MM.1S (cell line): ENCODE data around the gene ETV5.

Source experiments
- DNase-seq: peaks from one replicate; pipeline ENCODE4 v3.0.0-alpha.2; 2015
- H2AFZ ChIP-seq: fragments of 300-600 bp; sonication (generic); 2 replicates; pipeline ENCODE4 v1.6.0; 2016; ENCODE audit warnings: antibody characterized with exemption, low read length
- H3F3A ChIP-seq: fragments of 300-600 bp; sonication (generic); 2 replicates; pipeline ENCODE4 v1.6.1; 2016; ENCODE audit warnings: mild to moderate bottlenecking, antibody characterized with exemption, low read length, moderate library complexity, mixed read lengths; ENCODE audit not compliant: insufficient read depth
- H3K27ac ChIP-seq: fragments of 300-600 bp; sonication (generic); 2 replicates; pipeline ENCODE4 v1.5.1; 2016; ENCODE audit warnings: mild to moderate bottlenecking, low read length
- H3K27me3 ChIP-seq: fragments of 300-600 bp; sonication (generic); replicated peaks from 2 replicates; pipeline ENCODE4 v1.6.0; 2016; ENCODE audit warnings: low read length; ENCODE audit not compliant: insufficient read depth
- H3K36me3 ChIP-seq: fragments of 300-600 bp; sonication (generic); replicated peaks from 2 replicates; pipeline ENCODE4 v1.6.1; 2016; ENCODE audit warnings: mild to moderate bottlenecking, low read length, mixed read lengths; ENCODE audit not compliant: insufficient read depth
- H3K4me1 ChIP-seq: fragments of 300-600 bp; sonication (generic); 2 replicates; pipeline ENCODE4 v1.6.1; 2016; ENCODE audit warnings: low read length, mixed read lengths
- H3K4me2 ChIP-seq: fragments of 300-600 bp; sonication (generic); 2 replicates; pipeline ENCODE4 v1.6.0; 2016; ENCODE audit warnings: low read depth, low read length
- H3K4me3 ChIP-seq: fragments of 300-600 bp; sonication (generic); 2 replicates; pipeline ENCODE4 v1.5.1; 2016; ENCODE audit warnings: low read length, mixed read lengths
- H3K79me2 ChIP-seq: fragments of 300-600 bp; sonication (generic); 2 replicates; pipeline ENCODE4 v1.6.1; 2016; ENCODE audit warnings: mixed run types, low read length, mixed read lengths
- H3K9ac ChIP-seq: fragments of 300-600 bp; sonication (generic); 2 replicates; pipeline ENCODE4 v1.6.1; 2016; ENCODE audit warnings: low read length, mixed read lengths
- H3K9me2 ChIP-seq: fragments of 300-600 bp; sonication (generic); replicated peaks from 2 replicates; pipeline ENCODE4 v1.6.1; 2016; ENCODE audit warnings: mild to moderate bottlenecking, low read length, mixed read lengths; ENCODE audit not compliant: insufficient read depth
- H3K9me3 ChIP-seq: fragments of 300-600 bp; sonication (generic); replicated peaks from 2 replicates; pipeline ENCODE4 v1.6.1; 2016; ENCODE audit warnings: mild to moderate bottlenecking, low read length, mixed read lengths; ENCODE audit not compliant: insufficient read depth
- H4K20me1 ChIP-seq: fragments of 300-600 bp; sonication (generic); 2 replicates; pipeline ENCODE4 v1.6.1; 2016; ENCODE audit warnings: mild to moderate bottlenecking, low read length, moderate library complexity, mixed read lengths; ENCODE audit not compliant: insufficient read depth
- CTCF ChIP-seq: fragments of 300-600 bp; sonication (generic); IDR thresholded peaks from 2 replicates; pipeline ENCODE4 v1.5.1; 2016; ENCODE audit warnings: antibody characterized with exemption, low read length, mixed read lengths
- EZH2 ChIP-seq: fragments of 300-600 bp; sonication (generic); optimal IDR thresholded peaks from 2 replicates; pipeline ENCODE3; 2017; ENCODE audit warnings: low read depth, mild to moderate bottlenecking, antibody characterized with exemption, low read length, mixed read lengths
- EZH2phosphoT487 ChIP-seq: fragments of 300-600 bp; sonication (generic); IDR thresholded peaks from 2 replicates; pipeline ENCODE4 v1.6.1; 2018; ENCODE audit warnings: antibody characterized with exemption, low read length

ETV5 gene

GRCh38 chr3:186044427-186044826 lies 64.5 kb downstream of the ETV5 start:
- H3K4me1 ChIP-seq = no peaks in the 10 kb centered on the region
- H3K9me2 ChIP-seq = no peaks in the 10 kb centered on the region
- H3K9me3 ChIP-seq = no peaks in the 10 kb centered on the region
- H3K27me3 ChIP-seq = no peaks in the 10 kb centered on the region
- no peak overlapping the region for H3K4me3 ChIP-seq
- TF ChIP-seq CTCF (no peak), EZH2 (no peak), EZH2phosphoT487 (no peak)
- no peaks in the 10 kb centered on the region for H3K79me2 ChIP-seq
- H3K9ac ChIP-seq = no peak overlapping the region
- H3F3A ChIP-seq = no peaks in the 10 kb centered on the region
- H3K4me2 ChIP-seq = no peak overlapping the region
- H3K27ac ChIP-seq = no peak overlapping the region
- H3K36me3 ChIP-seq = no peaks in the 10 kb centered on the region
- H2AFZ ChIP-seq = no peak overlapping the region
- DNase-seq = no peak
- no peaks in the 10 kb centered on the region for H4K20me1 ChIP-seq

- Histone ChIP-seq H3K9me2 (no peaks in the 10 kb centered on the region), H4K20me1 (no peaks in the 10 kb centered on the region), H3K4me2 (no peak overlapping the region), H3F3A (no peaks in the 10 kb centered on the region), H3K27ac (no peak overlapping the region), H3K36me3 (no peaks in the 10 kb centered on the region), H2AFZ (no peak overlapping the region), H3K4me3 (no peak overlapping the region), H3K4me1 (no peaks in the 10 kb centered on the region), H3K9ac (no peak overlapping the region), H3K79me2 (no peaks in the 10 kb centered on the region), H3K9me3 (no peaks in the 10 kb centered on the region), H3K27me3 (no peaks in the 10 kb centered on the region)
- no peak for DNase-seq
- no peak for TF ChIP-seq EZH2phosphoT487
- TF ChIP-seq EZH2 = no peak
- TF ChIP-seq CTCF = no peak
These were observed 66.2 kb downstream of the ETV5 start for GRCh38 chr3:186042521-186043202.

GRCh38 chr3:186042036-186042435 lies 66.9 kb downstream of the ETV5 start:
- Histone ChIP-seq H3K9me2 (no peaks in the 10 kb centered on the region), H3F3A (no peaks in the 10 kb centered on the region), H3K27ac (no peak overlapping the region), H2AFZ (no peak overlapping the region), H4K20me1 (no peaks in the 10 kb centered on the region), H3K4me3 (no peak overlapping the region), H3K4me2 (no peak overlapping the region), H3K36me3 (no peaks in the 10 kb centered on the region), H3K4me1 (no peaks in the 10 kb centered on the region), H3K27me3 (no peaks in the 10 kb centered on the region), H3K79me2 (no peaks in the 10 kb centered on the region), H3K9ac (no peak overlapping the region), H3K9me3 (no peaks in the 10 kb centered on the region)
- TF ChIP-seq CTCF (no peak), EZH2phosphoT487 (no peak), EZH2 (no peak)
- no peak for DNase-seq
